SU-DHL-6 (cell line): Measurements from ENCODE around the gene USP21.
"Not testable (repeated sequence)": the region's sequence is repeated elsewhere in the genome, so short reads cannot be mapped to it uniquely, and the experiment has no call there.

Source experiments
- H2AFZ ChIP-seq: fragments of 200-600 bp; sonication (generic); 2 replicates; pipeline ENCODE4 v1.6.1; 2014; ENCODE audit warnings: low read depth, mild to moderate bottlenecking, moderate library complexity, mixed read lengths, antibody characterized with exemption, low read length; ENCODE audit not compliant: severe bottlenecking
- H3F3A ChIP-seq: fragments of 200-600 bp; shearing (Covaris generic); 2 replicates; pipeline ENCODE4 v1.6.0; 2016; ENCODE audit warnings: antibody characterized with exemption, mild to moderate bottlenecking; ENCODE audit not compliant: insufficient read depth
- H3K27ac ChIP-seq: fragments of 200-600 bp; sonication (generic); 2 replicates; pipeline ENCODE4 v1.5.1; 2016; ENCODE audit warnings: low read depth, mild to moderate bottlenecking, low read length, moderate library complexity, mixed read lengths
- H3K27me3 ChIP-seq: fragments of 200-600 bp; sonication (generic), shearing (Covaris generic); 2 replicates; pipeline ENCODE4 v1.6.0; 2014; ENCODE audit warnings: mild to moderate bottlenecking, low read length
- H3K36me3 ChIP-seq: fragments of 200-600 bp; sonication (generic); 2 replicates; pipeline ENCODE4 v1.6.1; 2014; ENCODE audit warnings: mild to moderate bottlenecking, low read length, mixed read lengths
- H3K4me2 ChIP-seq: fragments of 300-600, 200-600 bp; shearing (Covaris generic), sonication (generic); 2 replicates; pipeline ENCODE4 v1.6.0; 2014; ENCODE audit warnings: low read length, low read depth, mild to moderate bottlenecking; ENCODE audit not compliant: poor library complexity, severe bottlenecking
- H3K4me3 ChIP-seq: fragments of 200-600 bp; sonication (generic); 2 replicates; pipeline ENCODE4 v1.5.1; 2014; ENCODE audit warnings: antibody characterized with exemption, low read length, mild to moderate bottlenecking, mixed read lengths; ENCODE audit not compliant: insufficient read depth, poor library complexity, severe bottlenecking
- H3K79me2 ChIP-seq: fragments of 200-600 bp; sonication (generic); 2 replicates; pipeline ENCODE4 v1.6.1; 2014; ENCODE audit warnings: mild to moderate bottlenecking, low read length, moderate library complexity; ENCODE audit not compliant: insufficient read depth
- H3K9ac ChIP-seq: fragments of 200-600 bp; sonication (generic); 2 replicates; pipeline ENCODE4 v1.7.0; 2014; ENCODE audit warnings: mild to moderate bottlenecking, low read length
- H3K9me2 ChIP-seq: fragments of 200-600 bp; sonication (generic); replicated peaks from 2 replicates; pipeline ENCODE4 v1.6.1; 2014; ENCODE audit warnings: low read length; ENCODE audit not compliant: insufficient read depth
- H3K9me3 ChIP-seq: fragments of 200-600 bp; sonication (generic); 2 replicates; pipeline ENCODE4 v1.6.1; 2014; ENCODE audit warnings: low read length, mixed read lengths; ENCODE audit not compliant: insufficient read depth
- H4K20me1 ChIP-seq: fragments of 200-600 bp; sonication (generic); 2 replicates; pipeline ENCODE4 v1.6.1; 2014; ENCODE audit warnings: low read depth, mild to moderate bottlenecking, antibody characterized with exemption, low read length, moderate library complexity, mixed read lengths
- EZH2phosphoT487 ChIP-seq: fragments of 200-600 bp; sonication (generic), shearing (Covaris generic); conservative IDR thresholded peaks from 2 replicates; pipeline ENCODE4 v1.6.1; 2018; ENCODE audit warnings: mild to moderate bottlenecking, antibody characterized with exemption, low read length, moderate library complexity, mixed read lengths
- TF ChIP-seq, protein P1 (sequence below): fragments of 200-600 bp; sonication (generic); IDR thresholded peaks from one replicate; pipeline ENCODE4 v1.5.1; 2017; ENCODE audit warnings: antibody characterized with exemption, mild to moderate bottlenecking, low read length, moderate library complexity; ENCODE audit not compliant: insufficient read depth, poor library complexity, severe bottlenecking

USP21 gene

DNA sequence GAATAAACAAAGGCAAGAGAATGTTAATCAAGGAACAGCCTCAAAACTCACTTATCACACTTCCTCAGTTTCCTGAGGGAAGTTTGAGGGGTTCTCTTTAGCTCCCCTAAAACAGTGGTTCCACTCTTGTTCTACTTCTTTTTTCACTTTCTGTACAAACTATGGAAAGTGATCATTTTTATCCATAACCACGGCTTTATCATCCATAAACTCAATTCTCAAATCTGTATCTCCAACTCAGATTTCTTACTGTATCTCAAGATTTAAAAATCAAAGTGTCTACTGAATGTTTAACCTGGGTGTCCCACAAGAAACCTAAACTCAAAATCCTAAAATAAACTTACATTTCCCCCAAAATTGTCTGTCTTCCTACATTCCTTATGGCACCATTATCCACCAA lies 45.4 kb upstream of the USP21 start:
- Histone ChIP-seq H3K4me2 (peak overlapping the region; percentile 0), H3K36me3 (peaks cover 6% of the 10 kb centered on the region; the same call in 1 of the 2 replicates), H3K9ac (no peak overlapping the region), H3K27me3 (no peaks in the 10 kb centered on the region), H3K27ac (no peak overlapping the region), H3K9me3 (no peaks in the 10 kb centered on the region), H3F3A (peaks cover 8% of the 10 kb centered on the region; the same call in 1 of the 2 replicates), H2AFZ (no peak overlapping the region), H3K4me3 (no peak overlapping the region), H3K79me2 (peaks cover 96% of the 10 kb centered on the region), H3K9me2 (no peaks in the 10 kb centered on the region), H4K20me1 (peaks cover 16% of the 10 kb centered on the region; the same call in 1 of the 2 replicates)
- TF ChIP-seq, protein P1, sequence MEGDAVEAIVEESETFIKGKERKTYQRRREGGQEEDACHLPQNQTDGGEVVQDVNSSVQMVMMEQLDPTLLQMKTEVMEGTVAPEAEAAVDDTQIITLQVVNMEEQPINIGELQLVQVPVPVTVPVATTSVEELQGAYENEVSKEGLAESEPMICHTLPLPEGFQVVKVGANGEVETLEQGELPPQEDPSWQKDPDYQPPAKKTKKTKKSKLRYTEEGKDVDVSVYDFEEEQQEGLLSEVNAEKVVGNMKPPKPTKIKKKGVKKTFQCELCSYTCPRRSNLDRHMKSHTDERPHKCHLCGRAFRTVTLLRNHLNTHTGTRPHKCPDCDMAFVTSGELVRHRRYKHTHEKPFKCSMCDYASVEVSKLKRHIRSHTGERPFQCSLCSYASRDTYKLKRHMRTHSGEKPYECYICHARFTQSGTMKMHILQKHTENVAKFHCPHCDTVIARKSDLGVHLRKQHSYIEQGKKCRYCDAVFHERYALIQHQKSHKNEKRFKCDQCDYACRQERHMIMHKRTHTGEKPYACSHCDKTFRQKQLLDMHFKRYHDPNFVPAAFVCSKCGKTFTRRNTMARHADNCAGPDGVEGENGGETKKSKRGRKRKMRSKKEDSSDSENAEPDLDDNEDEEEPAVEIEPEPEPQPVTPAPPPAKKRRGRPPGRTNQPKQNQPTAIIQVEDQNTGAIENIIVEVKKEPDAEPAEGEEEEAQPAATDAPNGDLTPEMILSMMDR = no peak
- no peak for TF ChIP-seq EZH2phosphoT487

DNA sequence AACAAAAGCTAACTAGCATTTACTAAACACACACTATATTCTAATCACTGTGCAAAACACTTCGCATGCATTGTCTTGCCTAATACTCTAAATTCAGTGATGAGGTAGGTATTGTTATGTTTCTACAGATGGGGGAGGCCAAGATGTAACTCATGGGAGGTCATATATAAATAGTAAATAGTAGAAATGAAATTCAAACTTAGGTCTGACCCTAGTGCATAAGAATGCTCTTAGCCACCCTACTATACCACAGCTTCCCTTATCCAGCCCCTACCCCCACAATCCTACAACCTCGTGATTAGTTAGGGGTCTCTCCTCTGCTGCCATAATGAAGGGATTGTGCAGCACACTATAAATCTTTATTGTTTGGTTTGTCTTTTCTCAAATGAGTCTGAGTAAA lies 44.7 kb upstream of the USP21 start:
- Histone ChIP-seq H3F3A (peaks cover 4% of the 10 kb centered on the region; the same call in 1 of the 2 replicates), H3K4me2 (peak overlapping the region; percentile 11), H3K27me3 (no peaks in the 10 kb centered on the region), H4K20me1 (peaks cover 10% of the 10 kb centered on the region; the same call in 1 of the 2 replicates), H3K27ac (no peak overlapping the region), H3K79me2 (peaks cover 90% of the 10 kb centered on the region), H2AFZ (no peak overlapping the region), H3K9ac (no peak overlapping the region), H3K9me2 (no peaks in the 10 kb centered on the region), H3K9me3 (no peaks in the 10 kb centered on the region), H3K4me3 (no peak overlapping the region), H3K36me3 (peaks cover 5% of the 10 kb centered on the region; the same call in 1 of the 2 replicates)
- TF ChIP-seq, protein P1 = no peak
- no peak for TF ChIP-seq EZH2phosphoT487

DNA sequence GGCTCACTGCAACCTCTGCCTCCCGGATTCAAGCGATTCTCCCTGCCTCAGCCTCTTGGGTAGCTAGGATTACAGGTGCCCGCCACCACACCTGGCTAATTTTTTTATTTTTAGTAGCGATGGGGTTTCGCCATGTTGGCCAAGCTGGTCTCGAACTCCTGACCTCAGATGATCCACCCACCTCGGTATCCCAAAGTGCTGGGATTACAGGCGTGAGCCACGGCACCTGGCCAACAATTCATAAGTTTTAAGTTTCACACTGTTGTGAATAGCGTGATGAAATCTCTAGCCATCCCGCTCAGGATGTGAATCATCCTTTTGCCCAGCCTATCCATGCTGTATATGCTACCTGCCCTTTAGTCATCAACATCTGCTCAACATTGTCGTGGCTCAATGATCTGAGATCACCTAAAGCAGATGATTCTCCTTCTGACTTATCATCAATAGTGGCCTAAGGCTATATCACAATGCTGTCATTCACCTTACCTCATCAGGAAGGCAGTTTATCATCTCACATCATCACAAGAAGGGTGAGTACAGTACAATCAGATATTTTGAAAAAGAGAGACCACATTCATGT lies 44.1 kb upstream of the USP21 start:
- H3K36me3 ChIP-seq = peaks cover 4% of the 10 kb centered on the region; the same call in 1 of the 2 replicates
- H3K9me2 ChIP-seq = no peaks in the 10 kb centered on the region
- no peak overlapping the region for H3K27ac ChIP-seq
- H3K9ac ChIP-seq = no peak overlapping the region
- H3K27me3 ChIP-seq = no peaks in the 10 kb centered on the region
- H3K9me3 ChIP-seq = no peaks in the 10 kb centered on the region
- H3K4me3 ChIP-seq = no peak overlapping the region
- H2AFZ ChIP-seq = no peak overlapping the region
- peaks cover 83% of the 10 kb centered on the region for H3K79me2 ChIP-seq
- peaks cover 10% of the 10 kb centered on the region; the same call in 1 of the 2 replicates for H3F3A ChIP-seq
- H3K4me2 ChIP-seq = no peak overlapping the region
- H4K20me1 ChIP-seq = 0 out of 2 replicates have a peak, but pooled peaks cover 8% of the 10 kb centered on the region
- no peak for TF ChIP-seq EZH2phosphoT487

- not testable (repeated sequence) for H2AFZ ChIP-seq, H3F3A ChIP-seq, H3K9me2 ChIP-seq, H3K27me3 ChIP-seq, H3K9ac ChIP-seq, H3K36me3 ChIP-seq, H4K20me1 ChIP-seq, H3K4me3 ChIP-seq, H3K27ac ChIP-seq, H3K9me3 ChIP-seq
- Histone ChIP-seq H3K79me2 (peaks cover 77% of the 10 kb centered on the region), H3K4me2 (peak overlapping the region; percentile 73)
Observed at GRCh38 chr1:161115961-161116360, 43.3 kb upstream of the USP21 start.
